Measurements from ENCODE around the gene WDR37. TPM values are rescaled to one million over a fixed set of nuclear protein-coding genes. Genes with fewer than 3 reads are reported as not detected.

WDR37 gene
- total RNA-seq, 1 donor from 2014 or later, result 20.8 TPM

DNA sequence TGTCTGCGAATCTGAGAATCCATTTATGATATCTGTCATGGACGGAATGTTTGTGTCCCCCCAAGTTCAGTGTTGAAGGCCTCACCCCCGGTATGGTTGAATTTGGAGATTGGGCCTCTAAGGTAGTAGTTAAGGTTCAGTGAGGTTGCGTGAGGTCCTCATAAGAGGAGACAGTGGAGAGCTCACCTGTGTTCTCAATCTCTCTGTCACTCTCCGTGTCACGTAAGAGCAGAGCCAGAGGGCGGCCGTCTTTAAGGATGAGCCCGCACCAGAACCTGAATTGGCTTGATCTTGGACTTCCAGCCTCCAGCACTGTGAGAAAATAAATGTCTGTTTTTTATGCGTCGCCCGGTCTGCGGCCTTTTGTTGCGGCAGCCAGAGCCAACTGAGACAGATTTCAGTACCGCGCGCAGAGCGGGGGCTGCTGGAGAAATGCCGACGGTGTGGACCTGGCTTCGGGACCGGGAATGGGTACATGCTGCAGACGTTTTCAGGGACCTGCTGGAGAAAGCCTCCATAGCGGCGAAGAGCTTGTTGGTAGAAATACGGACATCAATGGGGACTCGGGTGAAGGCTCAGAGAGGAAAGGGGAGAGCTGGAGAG is 40.2 kb downstream of the WDR37 start:
- DNase-seq (ENCODE audit: low spot score in 2 of 2, unreplicated experiment in 2 of 2), result no peak
- no peaks in the 10 kb centered on the region for H3K9me3 Mint-ChIP-seq
- peaks cover 5% of the 10 kb centered on the region for H3K4me1 Mint-ChIP-seq
- H3K4me3 Mint-ChIP-seq, result no peak overlapping the region
- TF ChIP-seq, protein P1, sequence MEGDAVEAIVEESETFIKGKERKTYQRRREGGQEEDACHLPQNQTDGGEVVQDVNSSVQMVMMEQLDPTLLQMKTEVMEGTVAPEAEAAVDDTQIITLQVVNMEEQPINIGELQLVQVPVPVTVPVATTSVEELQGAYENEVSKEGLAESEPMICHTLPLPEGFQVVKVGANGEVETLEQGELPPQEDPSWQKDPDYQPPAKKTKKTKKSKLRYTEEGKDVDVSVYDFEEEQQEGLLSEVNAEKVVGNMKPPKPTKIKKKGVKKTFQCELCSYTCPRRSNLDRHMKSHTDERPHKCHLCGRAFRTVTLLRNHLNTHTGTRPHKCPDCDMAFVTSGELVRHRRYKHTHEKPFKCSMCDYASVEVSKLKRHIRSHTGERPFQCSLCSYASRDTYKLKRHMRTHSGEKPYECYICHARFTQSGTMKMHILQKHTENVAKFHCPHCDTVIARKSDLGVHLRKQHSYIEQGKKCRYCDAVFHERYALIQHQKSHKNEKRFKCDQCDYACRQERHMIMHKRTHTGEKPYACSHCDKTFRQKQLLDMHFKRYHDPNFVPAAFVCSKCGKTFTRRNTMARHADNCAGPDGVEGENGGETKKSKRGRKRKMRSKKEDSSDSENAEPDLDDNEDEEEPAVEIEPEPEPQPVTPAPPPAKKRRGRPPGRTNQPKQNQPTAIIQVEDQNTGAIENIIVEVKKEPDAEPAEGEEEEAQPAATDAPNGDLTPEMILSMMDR (IDR thresholded peaks at IDR 0.05; ENCODE audit: unreplicated experiment), result no peak
- no peaks in the 10 kb centered on the region for H3K27me3 Mint-ChIP-seq (ENCODE audit: low read depth)
- no peak overlapping the region for H3K27ac Mint-ChIP-seq
- peaks cover 20% of the 10 kb centered on the region for H3K36me3 Mint-ChIP-seq

DNA sequence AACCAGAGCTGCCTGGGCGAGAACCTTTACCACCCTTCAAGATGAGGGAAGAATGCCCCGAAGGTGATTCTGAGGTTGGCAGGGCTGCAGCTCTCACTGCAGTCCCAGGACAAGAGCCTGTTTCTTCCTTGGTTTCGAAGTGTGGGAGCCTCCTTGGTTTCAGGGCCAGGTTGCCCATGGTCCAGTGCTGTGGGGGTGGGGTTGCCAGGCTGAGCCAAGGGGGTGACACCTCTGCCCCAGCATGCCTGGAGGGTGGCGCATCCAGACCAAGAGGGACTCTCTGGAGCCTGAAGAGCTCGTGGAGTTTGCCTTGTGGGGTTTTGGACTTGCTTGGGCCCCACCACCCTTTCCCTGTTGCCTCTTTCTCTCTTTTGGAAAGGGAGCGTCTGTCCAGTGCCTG is 41.3 kb downstream of the WDR37 start:
- TF ChIP-seq, protein P1 (IDR thresholded peaks at IDR 0.05; ENCODE audit: unreplicated experiment), result no peak
- H3K27me3 Mint-ChIP-seq (ENCODE audit: low read depth), result no peaks in the 10 kb centered on the region
- H3K4me3 Mint-ChIP-seq, result no peak overlapping the region
- H3K36me3 Mint-ChIP-seq, result peaks cover 27% of the 10 kb centered on the region
- DNase-seq (ENCODE audit: low spot score in 2 of 2, unreplicated experiment in 2 of 2), result no peak
- no peaks in the 10 kb centered on the region for H3K9me3 Mint-ChIP-seq
- peaks cover 5% of the 10 kb centered on the region for H3K4me1 Mint-ChIP-seq
- H3K27ac Mint-ChIP-seq, result no peak overlapping the region

GRCh38 chr10:1100143-1100542 is 44.0 kb downstream of the WDR37 start:
- Mint-ChIP-seq H3K27me3 (ENCODE audit: low read depth) (no peaks in the 10 kb centered on the region), H3K36me3 (peaks cover 39% of the 10 kb centered on the region), H3K9me3 (no peaks in the 10 kb centered on the region), H3K4me3 (no peak overlapping the region), H3K4me1 (peaks cover 5% of the 10 kb centered on the region), H3K27ac (no peak overlapping the region)
- no peak for DNase-seq (ENCODE audit: low spot score in 2 of 2, unreplicated experiment in 2 of 2)
- TF ChIP-seq, protein P1 (IDR thresholded peaks at IDR 0.05; ENCODE audit: unreplicated experiment), result no peak

DNA sequence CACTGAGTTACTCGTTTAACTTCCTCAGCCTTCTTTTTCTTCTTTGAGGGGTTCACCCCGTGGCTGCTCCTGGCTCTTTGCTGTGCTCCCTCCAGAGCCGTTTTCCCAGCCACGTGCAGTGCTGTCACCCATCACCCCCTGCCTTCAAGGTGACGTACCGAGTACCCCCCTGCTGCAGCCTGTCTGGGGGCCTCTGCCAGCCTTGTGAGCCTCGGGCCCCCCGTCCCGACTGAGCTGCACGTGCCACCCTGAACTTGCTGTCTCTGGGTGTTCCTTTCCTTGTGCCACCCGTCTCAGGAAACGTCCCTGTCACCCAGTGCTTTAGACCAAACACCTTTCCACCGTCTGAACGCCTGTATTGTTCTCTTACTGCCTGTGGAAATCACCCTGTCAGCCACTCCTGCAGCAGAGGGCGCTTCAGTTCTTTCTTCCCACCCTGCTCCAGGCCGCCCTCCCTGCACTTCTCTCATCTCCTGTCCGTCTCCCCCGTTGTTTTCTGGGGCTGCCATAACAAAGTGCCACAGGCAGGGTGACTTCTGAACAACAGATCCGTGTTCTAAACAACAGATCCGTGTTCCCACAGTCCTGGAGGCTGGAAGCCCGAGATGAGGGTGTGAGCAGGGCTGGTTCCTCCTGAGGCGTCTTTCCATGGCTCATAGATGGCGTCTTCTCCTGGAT is 44.6 kb downstream of the WDR37 start:
- Mint-ChIP-seq H3K9me3 (no peaks in the 10 kb centered on the region), H3K27me3 (ENCODE audit: low read depth) (no peaks in the 10 kb centered on the region), H3K27ac (no peak overlapping the region), H3K4me3 (no peak overlapping the region), H3K36me3 (peaks cover 42% of the 10 kb centered on the region), H3K4me1 (peaks cover 5% of the 10 kb centered on the region)
- TF ChIP-seq, protein P1 (IDR thresholded peaks at IDR 0.05; ENCODE audit: unreplicated experiment), result no peak
- DNase-seq (ENCODE audit: low spot score in 2 of 2, unreplicated experiment in 2 of 2), result no peak

DNA sequence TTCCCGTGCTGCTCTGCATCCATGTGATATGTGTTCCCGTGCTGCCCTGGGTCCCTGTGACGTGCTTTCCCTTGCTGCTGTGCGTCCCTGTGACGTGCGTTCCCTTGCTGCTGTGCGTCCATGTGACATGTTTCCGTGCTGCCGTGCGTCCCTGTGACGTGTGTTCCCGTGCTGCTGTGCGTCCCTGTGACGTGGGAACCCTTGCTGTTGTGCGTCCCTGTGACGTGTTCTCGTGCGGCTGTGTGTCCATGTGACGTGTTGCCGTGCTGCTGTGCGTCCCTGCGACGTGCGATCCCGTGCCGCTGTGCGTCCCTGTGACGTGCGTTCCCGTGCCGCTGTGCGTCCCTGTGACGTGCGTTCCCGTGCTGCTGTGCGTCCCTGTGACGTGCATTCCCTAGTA is 45.8 kb downstream of the WDR37 start:
- TF ChIP-seq, protein P1 (IDR thresholded peaks at IDR 0.05; ENCODE audit: unreplicated experiment), result no peak
- Mint-ChIP-seq H3K36me3 (peaks cover 49% of the 10 kb centered on the region), H3K9me3 (no peaks in the 10 kb centered on the region), H3K27me3 (ENCODE audit: low read depth) (no peaks in the 10 kb centered on the region), H3K27ac (no peak overlapping the region), H3K4me3 (no peak overlapping the region), H3K4me1 (peaks cover 5% of the 10 kb centered on the region)
- DNase-seq (ENCODE audit: low spot score in 2 of 2, unreplicated experiment in 2 of 2), result no peak
